ENCODE results near the gene ZNF653.
A peak's percentile ranks its signal among the peaks of the same experiment; 100 is the strongest.

ZNF653 gene, protein sequence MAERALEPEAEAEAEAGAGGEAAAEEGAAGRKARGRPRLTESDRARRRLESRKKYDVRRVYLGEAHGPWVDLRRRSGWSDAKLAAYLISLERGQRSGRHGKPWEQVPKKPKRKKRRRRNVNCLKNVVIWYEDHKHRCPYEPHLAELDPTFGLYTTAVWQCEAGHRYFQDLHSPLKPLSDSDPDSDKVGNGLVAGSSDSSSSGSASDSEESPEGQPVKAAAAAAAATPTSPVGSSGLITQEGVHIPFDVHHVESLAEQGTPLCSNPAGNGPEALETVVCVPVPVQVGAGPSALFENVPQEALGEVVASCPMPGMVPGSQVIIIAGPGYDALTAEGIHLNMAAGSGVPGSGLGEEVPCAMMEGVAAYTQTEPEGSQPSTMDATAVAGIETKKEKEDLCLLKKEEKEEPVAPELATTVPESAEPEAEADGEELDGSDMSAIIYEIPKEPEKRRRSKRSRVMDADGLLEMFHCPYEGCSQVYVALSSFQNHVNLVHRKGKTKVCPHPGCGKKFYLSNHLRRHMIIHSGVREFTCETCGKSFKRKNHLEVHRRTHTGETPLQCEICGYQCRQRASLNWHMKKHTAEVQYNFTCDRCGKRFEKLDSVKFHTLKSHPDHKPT

GRCh38 chr19:11505504-11506100 is at the start of gene ZNF653:
ZNF653 (minus strand) TSS chr19:11505839; CDS start chr19:11505786, 53 bp downstream.
- TF ChIP-seq CTCF (IDR thresholded peaks at IDR 0.05; ENCODE audit: control insufficient read depth, extremely low read depth, insufficient read depth), result no peak
- peak; percentile 82 for DNase-seq (ENCODE audit: low read depth)
- peak within 1 kb of the TSS; percentile 81 for H3K4me3 ChIP-seq (ENCODE audit: low read depth, low read length)

GRCh38 chr19:11555246-11555645 is 49.6 kb upstream of the ZNF653 start:
- TF ChIP-seq CTCF (IDR thresholded peaks at IDR 0.05; ENCODE audit: control insufficient read depth, extremely low read depth, insufficient read depth), result no peak
- DNase-seq (ENCODE audit: low read depth), result peak; percentile 28
- no peak overlapping the region for H3K4me3 ChIP-seq (ENCODE audit: low read depth, low read length)

GRCh38 chr19:11554160-11554559 is 48.5 kb upstream of the ZNF653 start:
- DNase-seq (ENCODE audit: low read depth), result no peak
- H3K4me3 ChIP-seq (ENCODE audit: low read depth, low read length), result no peak overlapping the region
- TF ChIP-seq CTCF (IDR thresholded peaks at IDR 0.05; ENCODE audit: control insufficient read depth, extremely low read depth, insufficient read depth), result no peak

DNA sequence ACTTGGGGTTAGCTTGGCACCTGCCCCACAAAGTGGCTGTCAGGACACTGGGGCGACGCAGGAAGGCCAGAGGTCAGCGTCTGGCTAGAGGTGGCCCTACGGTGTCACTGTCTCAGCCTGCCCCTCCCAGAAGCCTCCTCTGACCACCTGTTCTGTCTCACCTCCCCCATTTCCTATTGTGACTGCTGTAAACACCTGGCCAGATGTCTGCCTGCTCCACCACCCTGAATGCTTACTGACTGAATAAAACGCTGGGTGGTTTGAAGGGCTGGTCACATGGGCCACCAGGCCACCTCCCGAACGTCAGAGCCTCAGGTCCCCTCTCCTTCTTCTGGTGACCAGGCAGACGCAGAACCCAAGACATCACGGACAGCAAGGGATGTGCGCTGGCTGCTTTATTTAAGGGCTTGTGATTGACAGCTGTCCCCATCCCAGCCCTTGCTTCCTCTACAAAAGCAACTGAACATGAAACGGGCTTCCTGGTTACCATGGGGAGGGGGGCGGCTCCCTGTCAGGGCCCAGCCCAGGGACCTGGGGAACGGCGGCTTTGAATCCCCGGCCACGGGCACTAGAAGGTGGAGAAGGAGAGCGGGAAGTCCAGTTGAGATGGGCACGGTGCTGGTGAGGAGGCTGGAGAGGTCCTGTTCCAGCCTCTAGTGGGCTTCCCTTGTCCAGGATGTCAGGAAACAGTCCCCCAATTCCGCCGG is 47.2 kb upstream of the ZNF653 start:
- no peak for DNase-seq (ENCODE audit: low read depth)
- TF ChIP-seq CTCF (IDR thresholded peaks at IDR 0.05; ENCODE audit: control insufficient read depth, extremely low read depth, insufficient read depth), result no peak
- no peak overlapping the region for H3K4me3 ChIP-seq (ENCODE audit: low read depth, low read length)

GRCh38 chr19:11551603-11552235 is 46.1 kb upstream of the ZNF653 start:
- no peak for DNase-seq (ENCODE audit: low read depth)
- TF ChIP-seq CTCF (IDR thresholded peaks at IDR 0.05; ENCODE audit: control insufficient read depth, extremely low read depth, insufficient read depth), result 0 out of 2 replicates have a peak, but pooled peaks have one; percentile 17

DNA sequence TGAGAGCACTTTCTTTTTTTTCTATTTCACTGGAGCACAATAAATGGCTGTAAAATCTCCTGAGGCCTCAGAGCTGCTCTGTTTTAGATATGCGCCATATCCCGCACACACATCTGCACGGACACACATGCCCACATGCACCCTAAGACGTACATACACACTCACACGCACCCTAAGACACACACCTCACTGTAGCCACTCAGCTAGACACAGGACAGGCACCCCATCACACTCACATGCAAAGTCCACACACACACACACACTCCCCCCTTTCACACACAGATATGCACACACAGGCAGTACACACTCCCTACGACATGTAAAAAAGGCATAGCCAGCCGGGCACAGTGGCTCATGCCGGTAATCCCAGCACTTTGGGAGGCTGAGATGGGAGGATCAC is 44.6 kb upstream of the ZNF653 start:
- no peak overlapping the region for H3K4me3 ChIP-seq (ENCODE audit: low read depth, low read length)
- DNase-seq (ENCODE audit: low read depth), result no peak
- no peak for TF ChIP-seq CTCF (IDR thresholded peaks at IDR 0.05; ENCODE audit: control insufficient read depth, extremely low read depth, insufficient read depth)

More at GRCh38 chr19:11551603-11552235, 46.1 kb upstream of the ZNF653 start:
- H3K4me3 ChIP-seq (ENCODE audit: low read depth, low read length), result no peak overlapping the region
